ENCODE data around the gene SRP54. TPM values are rescaled to one million over a fixed set of nuclear protein-coding genes. Genes with fewer than 3 reads are reported as not detected.
"Not testable (repeated sequence)": the region's sequence is repeated elsewhere in the genome, so short reads cannot be mapped to it uniquely, and the experiment has no call there.

Gene SRP54
- total RNA-seq, 1 experiment from 2014 or later = 57.0 TPM

DNA sequence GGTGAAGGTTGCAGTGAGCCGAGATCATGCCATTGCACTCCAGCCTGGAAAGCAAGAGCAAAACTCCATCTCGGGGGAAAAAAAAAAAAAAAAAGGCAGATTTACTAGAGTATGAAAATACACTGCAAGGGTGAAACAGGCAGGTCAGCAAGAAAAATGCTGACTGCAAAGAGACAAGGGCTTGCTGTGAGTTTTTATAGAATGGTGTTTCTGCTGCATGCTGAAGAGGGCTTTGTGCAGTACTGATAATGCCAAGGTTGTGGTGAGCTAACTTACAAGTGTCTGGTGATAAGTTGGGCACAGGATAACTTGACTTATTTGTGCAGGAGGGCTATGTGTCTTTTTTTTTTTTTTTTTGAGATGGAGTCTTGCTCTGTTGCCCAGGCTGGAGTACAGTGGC, 25.9 kb upstream of the SRP54 start:
- no peak for ATAC-seq
- H3K27ac Mint-ChIP-seq = no peak overlapping the region
- POLR2A ChIA-PET = no interaction called here
- H3K4me3 Mint-ChIP-seq = no peak overlapping the region
- DNase-seq (ENCODE audit: low spot score) = no peak
- CTCF ChIA-PET = interaction anchor here (0.7 kb wide), 1 partner anchor 42 kb away, joined by 3 read pairs; no protein-coding TSS in a partner anchor
- no peaks in the 10 kb centered on the region for H3K27me3 Mint-ChIP-seq (ENCODE audit: low read depth)
- TF ChIP-seq CREB1 (CRISPR knock-in tag; IDR thresholded peaks at IDR 0.05) (no peak), ETV6 (CRISPR knock-in tag; IDR thresholded peaks at IDR 0.05) (no peak), SOX15 (CRISPR knock-in tag; IDR thresholded peaks at IDR 0.05) (no peak), RELA (CRISPR knock-in tag; IDR thresholded peaks at IDR 0.05; ENCODE audit: borderline replicate concordance) (no peak)
- TF ChIP-seq, protein P1, sequence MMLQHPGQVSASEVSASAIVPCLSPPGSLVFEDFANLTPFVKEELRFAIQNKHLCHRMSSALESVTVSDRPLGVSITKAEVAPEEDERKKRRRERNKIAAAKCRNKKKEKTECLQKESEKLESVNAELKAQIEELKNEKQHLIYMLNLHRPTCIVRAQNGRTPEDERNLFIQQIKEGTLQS (CRISPR knock-in tag; conservative IDR thresholded peaks at IDR 0.05) = no peak
- TF ChIP-seq, protein P2, sequence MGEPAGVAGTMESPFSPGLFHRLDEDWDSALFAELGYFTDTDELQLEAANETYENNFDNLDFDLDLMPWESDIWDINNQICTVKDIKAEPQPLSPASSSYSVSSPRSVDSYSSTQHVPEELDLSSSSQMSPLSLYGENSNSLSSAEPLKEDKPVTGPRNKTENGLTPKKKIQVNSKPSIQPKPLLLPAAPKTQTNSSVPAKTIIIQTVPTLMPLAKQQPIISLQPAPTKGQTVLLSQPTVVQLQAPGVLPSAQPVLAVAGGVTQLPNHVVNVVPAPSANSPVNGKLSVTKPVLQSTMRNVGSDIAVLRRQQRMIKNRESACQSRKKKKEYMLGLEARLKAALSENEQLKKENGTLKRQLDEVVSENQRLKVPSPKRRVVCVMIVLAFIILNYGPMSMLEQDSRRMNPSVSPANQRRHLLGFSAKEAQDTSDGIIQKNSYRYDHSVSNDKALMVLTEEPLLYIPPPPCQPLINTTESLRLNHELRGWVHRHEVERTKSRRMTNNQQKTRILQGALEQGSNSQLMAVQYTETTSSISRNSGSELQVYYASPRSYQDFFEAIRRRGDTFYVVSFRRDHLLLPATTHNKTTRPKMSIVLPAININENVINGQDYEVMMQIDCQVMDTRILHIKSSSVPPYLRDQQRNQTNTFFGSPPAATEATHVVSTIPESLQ (CRISPR knock-in tag; IDR thresholded peaks at IDR 0.05) = no peak
- TF ChIP-seq, protein P3, sequence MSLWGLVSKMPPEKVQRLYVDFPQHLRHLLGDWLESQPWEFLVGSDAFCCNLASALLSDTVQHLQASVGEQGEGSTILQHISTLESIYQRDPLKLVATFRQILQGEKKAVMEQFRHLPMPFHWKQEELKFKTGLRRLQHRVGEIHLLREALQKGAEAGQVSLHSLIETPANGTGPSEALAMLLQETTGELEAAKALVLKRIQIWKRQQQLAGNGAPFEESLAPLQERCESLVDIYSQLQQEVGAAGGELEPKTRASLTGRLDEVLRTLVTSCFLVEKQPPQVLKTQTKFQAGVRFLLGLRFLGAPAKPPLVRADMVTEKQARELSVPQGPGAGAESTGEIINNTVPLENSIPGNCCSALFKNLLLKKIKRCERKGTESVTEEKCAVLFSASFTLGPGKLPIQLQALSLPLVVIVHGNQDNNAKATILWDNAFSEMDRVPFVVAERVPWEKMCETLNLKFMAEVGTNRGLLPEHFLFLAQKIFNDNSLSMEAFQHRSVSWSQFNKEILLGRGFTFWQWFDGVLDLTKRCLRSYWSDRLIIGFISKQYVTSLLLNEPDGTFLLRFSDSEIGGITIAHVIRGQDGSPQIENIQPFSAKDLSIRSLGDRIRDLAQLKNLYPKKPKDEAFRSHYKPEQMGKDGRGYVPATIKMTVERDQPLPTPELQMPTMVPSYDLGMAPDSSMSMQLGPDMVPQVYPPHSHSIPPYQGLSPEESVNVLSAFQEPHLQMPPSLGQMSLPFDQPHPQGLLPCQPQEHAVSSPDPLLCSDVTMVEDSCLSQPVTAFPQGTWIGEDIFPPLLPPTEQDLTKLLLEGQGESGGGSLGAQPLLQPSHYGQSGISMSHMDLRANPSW (CRISPR knock-in tag; conservative IDR thresholded peaks at IDR 0.05; ENCODE audit: low read depth) = no peak
- peaks cover 5% of the 10 kb centered on the region for H3K9me3 Mint-ChIP-seq
- H3K4me1 Mint-ChIP-seq = no peaks in the 10 kb centered on the region
- H3K36me3 Mint-ChIP-seq = peaks cover 29% of the 10 kb centered on the region

DNA sequence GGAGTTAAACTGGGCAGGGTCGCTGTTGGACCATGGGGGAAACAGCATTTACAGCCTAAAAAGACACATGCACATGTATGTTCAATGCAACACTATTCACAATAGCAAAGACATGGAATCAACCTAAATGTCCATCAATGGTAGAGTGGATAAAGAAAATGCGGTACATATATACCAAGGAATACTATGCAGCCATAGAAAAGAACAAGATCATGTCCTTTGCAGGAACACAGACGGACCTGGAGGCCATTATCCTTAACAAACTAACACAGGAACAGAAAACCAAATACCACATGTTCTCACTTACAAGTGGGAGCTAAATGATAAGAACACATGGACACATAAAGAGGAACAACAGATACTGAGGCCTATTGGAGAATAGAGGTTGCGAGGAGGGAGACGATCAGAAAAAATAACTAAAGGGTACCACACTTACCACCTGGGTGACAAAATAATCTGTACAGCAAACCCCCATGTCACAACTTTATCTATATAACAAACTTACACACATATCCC, 25.0 kb upstream of the SRP54 start:
- CTCF ChIA-PET = interaction anchor here (0.7 kb wide), 1 partner anchor 41 kb away, joined by 3 read pairs; no protein-coding TSS in a partner anchor
- H3K36me3 Mint-ChIP-seq = peaks cover 27% of the 10 kb centered on the region
- POLR2A ChIA-PET = no interaction called here
- no peaks in the 10 kb centered on the region for H3K4me1 Mint-ChIP-seq
- H3K4me3 Mint-ChIP-seq = no peak overlapping the region
- H3K27me3 Mint-ChIP-seq (ENCODE audit: low read depth) = no peaks in the 10 kb centered on the region
- ATAC-seq = no peak
- no peak for DNase-seq (ENCODE audit: low spot score)
- no peak overlapping the region for H3K27ac Mint-ChIP-seq
- TF ChIP-seq SOX15 (CRISPR knock-in tag; IDR thresholded peaks at IDR 0.05) = no peak
- TF ChIP-seq, protein P4, sequence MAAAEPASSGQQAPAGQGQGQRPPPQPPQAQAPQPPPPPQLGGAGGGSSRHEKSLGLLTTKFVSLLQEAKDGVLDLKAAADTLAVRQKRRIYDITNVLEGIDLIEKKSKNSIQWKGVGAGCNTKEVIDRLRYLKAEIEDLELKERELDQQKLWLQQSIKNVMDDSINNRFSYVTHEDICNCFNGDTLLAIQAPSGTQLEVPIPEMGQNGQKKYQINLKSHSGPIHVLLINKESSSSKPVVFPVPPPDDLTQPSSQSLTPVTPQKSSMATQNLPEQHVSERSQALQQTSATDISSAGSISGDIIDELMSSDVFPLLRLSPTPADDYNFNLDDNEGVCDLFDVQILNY (CRISPR knock-in tag; IDR thresholded peaks at IDR 0.05) = no peak
- TF ChIP-seq, protein P5, sequence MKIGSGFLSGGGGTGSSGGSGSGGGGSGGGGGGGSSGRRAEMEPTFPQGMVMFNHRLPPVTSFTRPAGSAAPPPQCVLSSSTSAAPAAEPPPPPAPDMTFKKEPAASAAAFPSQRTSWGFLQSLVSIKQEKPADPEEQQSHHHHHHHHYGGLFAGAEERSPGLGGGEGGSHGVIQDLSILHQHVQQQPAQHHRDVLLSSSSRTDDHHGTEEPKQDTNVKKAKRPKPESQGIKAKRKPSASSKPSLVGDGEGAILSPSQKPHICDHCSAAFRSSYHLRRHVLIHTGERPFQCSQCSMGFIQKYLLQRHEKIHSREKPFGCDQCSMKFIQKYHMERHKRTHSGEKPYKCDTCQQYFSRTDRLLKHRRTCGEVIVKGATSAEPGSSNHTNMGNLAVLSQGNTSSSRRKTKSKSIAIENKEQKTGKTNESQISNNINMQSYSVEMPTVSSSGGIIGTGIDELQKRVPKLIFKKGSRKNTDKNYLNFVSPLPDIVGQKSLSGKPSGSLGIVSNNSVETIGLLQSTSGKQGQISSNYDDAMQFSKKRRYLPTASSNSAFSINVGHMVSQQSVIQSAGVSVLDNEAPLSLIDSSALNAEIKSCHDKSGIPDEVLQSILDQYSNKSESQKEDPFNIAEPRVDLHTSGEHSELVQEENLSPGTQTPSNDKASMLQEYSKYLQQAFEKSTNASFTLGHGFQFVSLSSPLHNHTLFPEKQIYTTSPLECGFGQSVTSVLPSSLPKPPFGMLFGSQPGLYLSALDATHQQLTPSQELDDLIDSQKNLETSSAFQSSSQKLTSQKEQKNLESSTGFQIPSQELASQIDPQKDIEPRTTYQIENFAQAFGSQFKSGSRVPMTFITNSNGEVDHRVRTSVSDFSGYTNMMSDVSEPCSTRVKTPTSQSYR (CRISPR knock-in tag; IDR thresholded peaks at IDR 0.05) = no peak
- no peak for TF ChIP-seq HMGA2 (CRISPR knock-in tag; IDR thresholded peaks at IDR 0.05)
- TF ChIP-seq EMX1 (CRISPR knock-in tag; IDR thresholded peaks at IDR 0.05) = no peak
- TF ChIP-seq ZNF121 (CRISPR knock-in tag; IDR thresholded peaks at IDR 0.05) = no peak
- TF ChIP-seq, protein P3 (CRISPR knock-in tag; conservative IDR thresholded peaks at IDR 0.05; ENCODE audit: low read depth) = no peak
- no peak for TF ChIP-seq ELF4 (CRISPR knock-in tag; IDR thresholded peaks at IDR 0.05; ENCODE audit: low read depth)
- H3K9me3 Mint-ChIP-seq = peaks cover 5% of the 10 kb centered on the region

DNA sequence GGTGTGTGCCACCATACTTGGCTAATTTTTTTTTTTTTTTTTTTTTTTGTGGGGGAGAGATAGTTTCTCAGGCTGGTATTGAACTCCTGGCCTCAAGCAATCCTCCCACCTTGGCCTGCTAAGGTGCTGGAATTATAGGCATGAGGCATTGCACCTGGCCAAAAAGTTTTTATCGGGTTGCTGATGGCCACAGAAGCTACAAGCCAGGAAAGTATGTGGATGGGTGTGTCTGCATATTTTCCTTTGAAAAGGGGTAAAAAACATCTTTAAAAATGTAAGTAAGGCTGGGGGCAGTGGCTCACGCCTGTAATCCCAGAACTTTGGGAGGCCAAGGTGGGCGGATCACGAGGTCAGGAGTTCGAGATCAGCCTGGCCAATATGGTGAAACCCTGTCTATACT, 20.7 kb upstream of the SRP54 start:
- H3K27ac Mint-ChIP-seq; H3K4me1 Mint-ChIP-seq; DNase-seq (ENCODE audit: low spot score); CTCF ChIA-PET; H3K9me3 Mint-ChIP-seq; ATAC-seq; H3K27me3 Mint-ChIP-seq (ENCODE audit: low read depth); H3K4me3 Mint-ChIP-seq: not testable (repeated sequence)
- POLR2A ChIA-PET = interaction anchor here (0.7 kb wide), 1 partner anchor 1107 kb away, joined by 5 read pairs; no protein-coding TSS in a partner anchor
- H3K36me3 Mint-ChIP-seq = peaks cover 25% of the 10 kb centered on the region
